HL-60 (cell line): ENCODE data around the gene KCNH2.

ENCODE experiments used
- DNase-seq, 2 experiments: peaks; one replicate each; pipeline ENCODE4 v3.0.0-alpha.2; 2010 to 2020; ENCODE audit warnings: low read depth in 1 of 2, low spot score in 1 of 2
- H3K27ac ChIP-seq: fragments of 250-450 bp; sonication (Bioruptor Pico); replicated peaks from 2 replicates; pipeline ENCODE4 v1.5.1; 2020; ENCODE audit warnings: mild to moderate bottlenecking, moderate library complexity
- H3K27me3 ChIP-seq: fragments of 250-450 bp; sonication (Bioruptor Pico); 2 replicates; pipeline ENCODE4 v1.5.1; 2021; ENCODE audit warnings: mild to moderate bottlenecking, moderate library complexity; ENCODE audit not compliant: insufficient read depth, poor library complexity, severe bottlenecking
- H3K4me3 ChIP-seq: replicated peaks from 2 replicates; pipeline ENCODE4 v1.5.1; 2011; ENCODE audit warnings: mild to moderate bottlenecking, control low read depth, low read length; ENCODE audit not compliant: insufficient read depth
- GABPA ChIP-seq: IDR thresholded peaks from 2 replicates; pipeline ENCODE4 v1.6.1; 2012; ENCODE audit warnings: low read depth
- POLR2AphosphoS5 ChIP-seq: IDR thresholded peaks from 2 replicates; pipeline ENCODE4 v1.6.1; 2012; ENCODE audit warnings: low read depth
- SPI1 ChIP-seq: IDR thresholded peaks from 2 replicates; pipeline ENCODE4 v1.6.1; 2012; ENCODE audit warnings: low read depth, mild to moderate bottlenecking, borderline replicate concordance
- TF ChIP-seq, protein P1 (sequence below): IDR thresholded peaks from one replicate; pipeline ENCODE4 v1.5.1; 2011; ENCODE audit warnings: low read length, control low read depth, inconsistent platforms; ENCODE audit not compliant: insufficient read depth
- TF ChIP-seq, protein P2 (sequence below): IDR thresholded peaks from 2 replicates; pipeline ENCODE4 v1.6.1; 2012; ENCODE audit warnings: low read depth; ENCODE audit not compliant: insufficient replicate concordance

The KCNH2 gene

DNA sequence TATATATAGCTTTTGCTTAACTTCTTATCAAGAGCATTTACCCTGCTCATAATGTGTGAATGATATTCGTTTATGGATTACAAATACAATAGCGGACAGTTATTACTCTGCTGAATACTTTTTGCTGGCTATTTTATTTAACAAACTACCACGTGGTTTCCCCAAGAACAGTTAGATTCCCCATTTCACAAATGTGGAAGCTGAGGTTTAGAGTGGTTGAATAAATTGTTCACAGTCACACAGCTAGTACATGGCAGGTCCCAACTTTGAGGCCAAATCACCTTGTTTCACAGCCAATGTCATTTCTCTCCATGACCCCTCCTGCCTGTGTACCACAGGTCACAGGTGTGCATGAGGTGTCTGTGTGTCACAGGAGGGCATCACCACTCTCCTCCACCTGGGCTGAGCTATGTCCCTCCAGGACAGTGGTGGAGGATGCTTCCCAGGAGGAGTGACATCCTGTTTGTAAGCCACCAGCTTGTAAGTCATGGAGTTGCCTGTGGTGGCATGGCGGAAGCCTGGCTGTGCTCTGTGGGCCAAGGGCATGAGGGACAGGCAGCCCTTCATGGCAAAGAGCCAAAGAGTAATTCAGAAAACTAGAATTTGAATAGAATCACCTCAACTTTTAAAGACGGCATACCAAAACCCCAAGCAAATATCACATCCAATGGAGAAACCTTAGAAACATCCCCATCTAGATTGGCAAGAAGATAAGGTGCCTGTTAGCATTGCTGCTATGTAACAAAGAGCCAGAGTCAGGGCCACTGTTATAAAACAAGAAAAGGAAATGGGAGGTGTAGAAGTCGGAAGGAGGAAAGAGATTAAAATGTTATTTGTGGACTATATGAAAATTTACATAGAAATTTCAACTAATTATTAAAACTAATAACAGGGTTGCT, 73.9 kb downstream of the KCNH2 start:
- no peak for DNase-seq

DNA sequence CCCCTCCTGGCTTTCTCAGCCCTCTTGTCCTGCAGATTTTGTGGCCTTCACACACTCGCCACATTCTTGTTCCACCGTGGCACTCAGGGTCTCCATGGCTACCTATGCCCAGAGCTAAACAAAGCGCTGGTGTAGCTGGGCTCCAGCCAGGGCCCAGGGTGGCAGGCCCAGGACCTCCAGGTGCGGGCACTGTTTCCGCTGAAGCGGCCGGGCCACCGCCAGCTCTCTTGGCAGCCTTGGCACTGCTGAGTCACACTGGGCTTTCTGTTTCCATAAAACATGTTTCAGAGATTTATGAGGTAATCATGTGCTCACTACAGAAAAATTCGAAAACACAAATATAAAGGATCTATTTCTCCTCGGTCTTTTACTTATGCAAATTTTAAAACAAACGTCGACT, 74.5 kb downstream of the KCNH2 start:
- TF ChIP-seq, protein P1, sequence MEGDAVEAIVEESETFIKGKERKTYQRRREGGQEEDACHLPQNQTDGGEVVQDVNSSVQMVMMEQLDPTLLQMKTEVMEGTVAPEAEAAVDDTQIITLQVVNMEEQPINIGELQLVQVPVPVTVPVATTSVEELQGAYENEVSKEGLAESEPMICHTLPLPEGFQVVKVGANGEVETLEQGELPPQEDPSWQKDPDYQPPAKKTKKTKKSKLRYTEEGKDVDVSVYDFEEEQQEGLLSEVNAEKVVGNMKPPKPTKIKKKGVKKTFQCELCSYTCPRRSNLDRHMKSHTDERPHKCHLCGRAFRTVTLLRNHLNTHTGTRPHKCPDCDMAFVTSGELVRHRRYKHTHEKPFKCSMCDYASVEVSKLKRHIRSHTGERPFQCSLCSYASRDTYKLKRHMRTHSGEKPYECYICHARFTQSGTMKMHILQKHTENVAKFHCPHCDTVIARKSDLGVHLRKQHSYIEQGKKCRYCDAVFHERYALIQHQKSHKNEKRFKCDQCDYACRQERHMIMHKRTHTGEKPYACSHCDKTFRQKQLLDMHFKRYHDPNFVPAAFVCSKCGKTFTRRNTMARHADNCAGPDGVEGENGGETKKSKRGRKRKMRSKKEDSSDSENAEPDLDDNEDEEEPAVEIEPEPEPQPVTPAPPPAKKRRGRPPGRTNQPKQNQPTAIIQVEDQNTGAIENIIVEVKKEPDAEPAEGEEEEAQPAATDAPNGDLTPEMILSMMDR, result no peak
- no peak for TF ChIP-seq SPI1
- no peak for TF ChIP-seq GABPA
- Histone ChIP-seq H3K27ac (no peak overlapping the region), H3K27me3 (peaks cover 4% of the 10 kb centered on the region), H3K4me3 (no peak overlapping the region)
- DNase-seq, result no peak

More for the DNA sequence above, 73.9 kb downstream of the KCNH2 start:
- Histone ChIP-seq H3K27ac (no peak overlapping the region), H3K4me3 (no peak overlapping the region), H3K27me3 (peaks cover 4% of the 10 kb centered on the region)
- no peak for TF ChIP-seq GABPA
- no peak for TF ChIP-seq SPI1
- no peak for TF ChIP-seq POLR2AphosphoS5
- TF ChIP-seq, protein P2, sequence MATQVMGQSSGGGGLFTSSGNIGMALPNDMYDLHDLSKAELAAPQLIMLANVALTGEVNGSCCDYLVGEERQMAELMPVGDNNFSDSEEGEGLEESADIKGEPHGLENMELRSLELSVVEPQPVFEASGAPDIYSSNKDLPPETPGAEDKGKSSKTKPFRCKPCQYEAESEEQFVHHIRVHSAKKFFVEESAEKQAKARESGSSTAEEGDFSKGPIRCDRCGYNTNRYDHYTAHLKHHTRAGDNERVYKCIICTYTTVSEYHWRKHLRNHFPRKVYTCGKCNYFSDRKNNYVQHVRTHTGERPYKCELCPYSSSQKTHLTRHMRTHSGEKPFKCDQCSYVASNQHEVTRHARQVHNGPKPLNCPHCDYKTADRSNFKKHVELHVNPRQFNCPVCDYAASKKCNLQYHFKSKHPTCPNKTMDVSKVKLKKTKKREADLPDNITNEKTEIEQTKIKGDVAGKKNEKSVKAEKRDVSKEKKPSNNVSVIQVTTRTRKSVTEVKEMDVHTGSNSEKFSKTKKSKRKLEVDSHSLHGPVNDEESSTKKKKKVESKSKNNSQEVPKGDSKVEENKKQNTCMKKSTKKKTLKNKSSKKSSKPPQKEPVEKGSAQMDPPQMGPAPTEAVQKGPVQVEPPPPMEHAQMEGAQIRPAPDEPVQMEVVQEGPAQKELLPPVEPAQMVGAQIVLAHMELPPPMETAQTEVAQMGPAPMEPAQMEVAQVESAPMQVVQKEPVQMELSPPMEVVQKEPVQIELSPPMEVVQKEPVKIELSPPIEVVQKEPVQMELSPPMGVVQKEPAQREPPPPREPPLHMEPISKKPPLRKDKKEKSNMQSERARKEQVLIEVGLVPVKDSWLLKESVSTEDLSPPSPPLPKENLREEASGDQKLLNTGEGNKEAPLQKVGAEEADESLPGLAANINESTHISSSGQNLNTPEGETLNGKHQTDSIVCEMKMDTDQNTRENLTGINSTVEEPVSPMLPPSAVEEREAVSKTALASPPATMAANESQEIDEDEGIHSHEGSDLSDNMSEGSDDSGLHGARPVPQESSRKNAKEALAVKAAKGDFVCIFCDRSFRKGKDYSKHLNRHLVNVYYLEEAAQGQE, result no peak

DNA sequence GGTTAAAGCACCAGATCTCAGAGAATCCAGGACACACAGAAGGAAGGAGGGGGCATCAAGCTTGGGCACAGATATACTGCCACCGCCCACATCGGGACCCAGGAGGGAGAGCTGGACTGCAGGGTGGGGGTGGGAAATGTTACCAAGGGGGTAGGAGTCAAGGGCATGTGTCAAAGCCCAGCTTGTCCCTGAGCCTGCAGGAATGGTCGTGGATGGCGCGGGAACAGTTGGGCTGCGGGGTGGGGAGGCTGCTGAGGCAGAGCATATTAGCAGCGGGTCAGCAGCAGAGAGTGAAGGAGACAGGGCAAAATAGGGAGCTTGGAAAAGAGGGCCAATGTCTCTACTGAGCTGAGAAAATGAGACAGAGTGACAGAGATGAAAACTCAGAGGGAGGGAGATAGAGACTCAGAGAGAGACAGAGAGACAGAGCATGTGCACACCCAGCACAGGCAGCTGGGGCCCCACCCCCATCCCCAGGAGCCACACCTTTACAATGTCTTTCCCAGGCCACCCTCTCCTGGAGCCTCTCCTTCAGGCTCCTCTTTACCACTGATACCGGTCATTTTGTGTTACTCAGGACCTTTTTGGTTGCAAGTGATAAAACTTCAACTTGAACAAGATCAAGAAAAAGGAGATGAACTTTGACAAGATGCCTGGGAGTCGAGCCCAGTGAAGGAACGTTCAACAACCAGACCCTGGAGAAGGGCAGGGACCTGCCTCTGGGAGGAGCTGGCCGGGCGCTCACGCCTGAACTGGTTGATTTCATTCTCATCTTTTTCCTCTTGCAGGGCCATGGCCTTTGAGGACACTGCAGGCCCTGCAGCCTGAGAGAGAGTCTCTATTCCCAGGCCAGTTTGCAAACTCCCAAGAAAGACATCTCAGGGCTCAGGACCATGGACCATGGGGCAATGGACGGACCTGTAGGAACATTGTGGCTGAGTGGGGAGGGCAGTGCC, 75.8 kb downstream of the KCNH2 start:
- Histone ChIP-seq H3K27ac (no peak overlapping the region), H3K4me3 (no peak overlapping the region), H3K27me3 (peaks cover 11% of the 10 kb centered on the region)
- no peak for TF ChIP-seq SPI1
- no peak for TF ChIP-seq GABPA
- TF ChIP-seq, protein P1, result no peak
- no peak for TF ChIP-seq POLR2AphosphoS5
- TF ChIP-seq, protein P2, result no peak
- no peak for DNase-seq
